ENCODE measurements around the gene ZBTB7C.

The ZBTB7C gene

GRCh38 chr18:48263192-48263853 lies 145.9 kb downstream of the ZBTB7C start:
- DNase-seq (ENCODE audit: low read depth, low spot score), result no peak

GRCh38 chr18:48260237-48260636 lies 148.9 kb downstream of the ZBTB7C start:
- no peak for DNase-seq (ENCODE audit: low read depth, low spot score)

- DNase-seq (ENCODE audit: low read depth, low spot score), result no peak
Observed at GRCh38 chr18:48256848-48257247, 152.3 kb downstream of the ZBTB7C start.

GRCh38 chr18:48254077-48254602 lies 155.0 kb downstream of the ZBTB7C start:
- no peak for DNase-seq (ENCODE audit: low read depth, low spot score)

- DNase-seq (ENCODE audit: low read depth, low spot score), result no peak
Observed at GRCh38 chr18:48252525-48252924, 156.7 kb downstream of the ZBTB7C start.

GRCh38 chr18:48250918-48251317 lies 158.3 kb downstream of the ZBTB7C start:
- no peak for DNase-seq (ENCODE audit: low read depth, low spot score)

GRCh38 chr18:48250362-48250907 lies 158.7 kb downstream of the ZBTB7C start:
- DNase-seq (ENCODE audit: low read depth, low spot score), result no peak

GRCh38 chr18:48249854-48250253 lies 159.3 kb downstream of the ZBTB7C start:
- no peak for DNase-seq (ENCODE audit: low read depth, low spot score)

GRCh38 chr18:48244530-48244929 lies 164.7 kb downstream of the ZBTB7C start:
- no peak for DNase-seq (ENCODE audit: low read depth, low spot score)

- no peak for DNase-seq (ENCODE audit: low read depth, low spot score)
Observed at GRCh38 chr18:48238636-48239035, 170.5 kb downstream of the ZBTB7C start.

GRCh38 chr18:48238206-48238605 lies 171.0 kb downstream of the ZBTB7C start:
- no peak for DNase-seq (ENCODE audit: low read depth, low spot score)

GRCh38 chr18:48236822-48237221 lies 172.4 kb downstream of the ZBTB7C start:
- DNase-seq (ENCODE audit: low read depth, low spot score), result no peak

- peak; percentile 50 for DNase-seq (ENCODE audit: low read depth, low spot score)
Observed at GRCh38 chr18:48230467-48231113, 178.6 kb downstream of the ZBTB7C start.

- no peak for DNase-seq (ENCODE audit: low read depth, low spot score)
Observed at GRCh38 chr18:48229552-48229981, 179.6 kb downstream of the ZBTB7C start.

- no peak for DNase-seq (ENCODE audit: low read depth, low spot score)
Observed at GRCh38 chr18:48228841-48229240, 180.3 kb downstream of the ZBTB7C start.

- no peak for DNase-seq (ENCODE audit: low read depth, low spot score)
Observed at GRCh38 chr18:48228301-48228715, 180.9 kb downstream of the ZBTB7C start.

- no peak for DNase-seq (ENCODE audit: low read depth, low spot score)
Observed at GRCh38 chr18:48227206-48227605, 182.0 kb downstream of the ZBTB7C start.

GRCh38 chr18:48226401-48226800 lies 182.8 kb downstream of the ZBTB7C start:
- no peak for DNase-seq (ENCODE audit: low read depth, low spot score)

- DNase-seq (ENCODE audit: low read depth, low spot score), result no peak
Observed at GRCh38 chr18:48222118-48222517, 187.1 kb downstream of the ZBTB7C start.

- no peak for DNase-seq (ENCODE audit: low read depth, low spot score)
Observed at GRCh38 chr18:48219810-48220499, 189.2 kb downstream of the ZBTB7C start.

- DNase-seq (ENCODE audit: low read depth, low spot score), result no peak
Observed at GRCh38 chr18:48219037-48219809, 190.0 kb downstream of the ZBTB7C start.

Data from iPS DF 19.7 (cell line).